Natural killer cell treated with Interleukin-12 subunit alpha and Interleukin-12 subunit beta and Interleukin-15 and Interleukin-18, amount 100 ng/mL, for 72 hours (primary cell): ENCODE measurements around the gene KRTCAP3. TPM values are rescaled to one million over a fixed set of nuclear protein-coding genes. Genes with fewer than 3 reads are reported as not detected.

Experiments used
- ATAC-seq, 2 donors: fragments of 150-1000 bp; cut with Tn5 transposase in 1 of 2; sonication (Bioruptor Pico), chemical (Tn5 transposase) in 1 of 2; 2 replicates each; pipeline ENCODE4 v1.10.0; 2021
- DNase-seq: peaks from one replicate; pipeline ENCODE4 v3.0.0; 2022; ENCODE audit warnings: low spot score
- H3K27ac Mint-ChIP-seq, 2 donors: 1 replicate in 1 of 2; 2 replicates in 1 of 2; pipeline ENCODE4 v1.8.0; 2022; ENCODE audit warnings: mixed read lengths in 2 of 2, mild to moderate bottlenecking in 1 of 2, moderate library complexity in 1 of 2
- H3K27me3 Mint-ChIP-seq, 2 donors: 1 replicate in 1 of 2; 2 replicates in 1 of 2; pipeline ENCODE4 v1.8.0; 2022; ENCODE audit warnings: mixed read lengths in 2 of 2
- H3K36me3 Mint-ChIP-seq: one replicate; pipeline ENCODE4 v1.8.0; 2022; ENCODE audit warnings: mixed read lengths
- H3K4me1 Mint-ChIP-seq, 2 donors: 1 replicate in 1 of 2; 2 replicates in 1 of 2; pipeline ENCODE4 v1.8.0; 2022; ENCODE audit warnings: low read depth in 2 of 2, mixed read lengths in 2 of 2, mild to moderate bottlenecking in 1 of 2
- H3K4me3 Mint-ChIP-seq: one replicate; pipeline ENCODE4 v1.8.0; 2022; ENCODE audit warnings: mixed read lengths
- H3K9me3 Mint-ChIP-seq: 2 replicates; pipeline ENCODE4 v1.8.0; 2022; ENCODE audit warnings: mixed read lengths
- total RNA-seq, 2 donors: library from RNA; stranded (reverse); gene quantifications; one replicate each; pipeline ENCODE4 v1.2.3, GENCODE V29; 2022

Gene KRTCAP3
- total RNA-seq, 2 donors from 2014 or later, result 2.2 to 6.1 TPM

GRCh38 chr2:27453968-27454367, 11.8 kb downstream of the KRTCAP3 start:
- no peak for DNase-seq
- H3K27ac Mint-ChIP-seq, result no peak overlapping the region
- H3K4me1 Mint-ChIP-seq, result no peaks in the 10 kb centered on the region

GRCh38 chr2:27461118-27461517, 18.9 kb downstream of the KRTCAP3 start:
- Mint-ChIP-seq H3K27ac (no peak overlapping the region), H3K27me3 (no peaks in the 10 kb centered on the region), H3K4me3 (no peak overlapping the region), H3K4me1 (no peaks in the 10 kb centered on the region), H3K36me3 (no peaks in the 10 kb centered on the region), H3K9me3 (no peaks in the 10 kb centered on the region)
- DNase-seq (no peak), ATAC-seq (no peak)

More at GRCh38 chr2:27453968-27454367, 11.8 kb downstream of the KRTCAP3 start:
- Mint-ChIP-seq H3K36me3 (no peaks in the 10 kb centered on the region), H3K27me3 (no peaks in the 10 kb centered on the region), H3K9me3 (no peaks in the 10 kb centered on the region), H3K4me3 (no peak overlapping the region)
- ATAC-seq, result no peak

GRCh38 chr2:27464443-27464842, 22.3 kb downstream of the KRTCAP3 start:
- H3K36me3 Mint-ChIP-seq, result no peaks in the 10 kb centered on the region
- no peaks in the 10 kb centered on the region for H3K27me3 Mint-ChIP-seq
- no peaks in the 10 kb centered on the region for H3K4me1 Mint-ChIP-seq
- H3K9me3 Mint-ChIP-seq, result no peaks in the 10 kb centered on the region
- DNase-seq, result no peak
- no peak overlapping the region for H3K27ac Mint-ChIP-seq
- H3K4me3 Mint-ChIP-seq, result no peak overlapping the region
- ATAC-seq, result no peak

- ATAC-seq, result no peak
- Mint-ChIP-seq H3K36me3 (peaks cover 5% of the 10 kb centered on the region), H3K9me3 (no peaks in the 10 kb centered on the region), H3K27me3 (no peaks in the 10 kb centered on the region), H3K4me1 (no peaks in the 10 kb centered on the region), H3K4me3 (no peak overlapping the region), H3K27ac (no peak overlapping the region)
- no peak for DNase-seq
These were observed 29.8 kb downstream of the KRTCAP3 start for GRCh38 chr2:27471961-27472360.

- Mint-ChIP-seq H3K27ac (no peak overlapping the region), H3K9me3 (no peaks in the 10 kb centered on the region), H3K27me3 (no peaks in the 10 kb centered on the region), H3K4me1 (peaks cover 11 to 20% of the 10 kb centered on the region in 2 donors), H3K36me3 (no peaks in the 10 kb centered on the region), H3K4me3 (no peak overlapping the region)
- DNase-seq (no peak), ATAC-seq (no peak)
These were observed 43.3 kb downstream of the KRTCAP3 start for GRCh38 chr2:27485496-27485895.

- peaks cover 19 to 20% of the 10 kb centered on the region in 2 donors for H3K4me1 Mint-ChIP-seq
- no peak for DNase-seq
These were observed 46.9 kb downstream of the KRTCAP3 start for GRCh38 chr2:27489118-27489497.

GRCh38 chr2:27489498-27490397, 47.6 kb downstream of the KRTCAP3 start, which contains the start of gene IFT172:
Gene IFT172 (minus strand): TSS chr2:27489743. CDS start chr2:27489653, 90 bp downstream.
- Mint-ChIP-seq H3K27me3 (peaks cover 11 to 15% of the 10 kb centered on the region in 2 donors), H3K36me3 (no peaks in the 10 kb centered on the region), H3K9me3 (no peaks in the 10 kb centered on the region), H3K4me1 (peaks cover 19 to 20% of the 10 kb centered on the region in 2 donors), H3K4me3 (peak within 1 kb of the TSS; percentile 96), H3K27ac (peak within 1 kb of the TSS; percentile 73 to 86)
- DNase-seq (peak; percentile 99), ATAC-seq (peak; percentile 97 to 98)

More at GRCh38 chr2:27489118-27489497, 46.9 kb downstream of the KRTCAP3 start:
- ATAC-seq, result no peak
- Mint-ChIP-seq H3K9me3 (no peaks in the 10 kb centered on the region), H3K27ac (peak overlapping the region; percentile 73 to 86), H3K27me3 (peaks cover 11 to 14% of the 10 kb centered on the region in 2 donors), H3K4me3 (peak overlapping the region; percentile 96), H3K36me3 (no peaks in the 10 kb centered on the region)

- DNase-seq, result no peak
- peaks cover 27 to 31% of the 10 kb centered on the region in 2 donors for H3K4me1 Mint-ChIP-seq
- H3K27ac Mint-ChIP-seq, result no peak overlapping the region
- H3K27me3 Mint-ChIP-seq, result peaks cover 34 to 36% of the 10 kb centered on the region in 2 donors
- ATAC-seq, result no peak
- H3K36me3 Mint-ChIP-seq, result peaks cover 6% of the 10 kb centered on the region
- H3K4me3 Mint-ChIP-seq, result no peak overlapping the region
- no peaks in the 10 kb centered on the region for H3K9me3 Mint-ChIP-seq
These were observed 50.4 kb downstream of the KRTCAP3 start for GRCh38 chr2:27492557-27492956.

GRCh38 chr2:27493948-27494283, 51.7 kb downstream of the KRTCAP3 start:
- peaks cover 6% of the 10 kb centered on the region for H3K36me3 Mint-ChIP-seq
- DNase-seq, result no peak
- H3K27me3 Mint-ChIP-seq, result peaks cover 41 to 47% of the 10 kb centered on the region in 2 donors
- H3K9me3 Mint-ChIP-seq, result no peaks in the 10 kb centered on the region
- peaks cover 25 to 27% of the 10 kb centered on the region in 2 donors for H3K4me1 Mint-ChIP-seq
- H3K27ac Mint-ChIP-seq, result no peak overlapping the region
- no peak for ATAC-seq
- peak overlapping the region; percentile 17 for H3K4me3 Mint-ChIP-seq

Other genes starting within 250 kb of the KRTCAP3 start
- gene ATRAID, start 230.3 kb upstream of the KRTCAP3 start, total RNA-seq, result 10 to 100 TPM; 59.3 to 59.9 TPM
- 100 to 1,000 TPM in 1 of 2 donors, 10 to 100 TPM in 1; 40.7 to 123 TPM for gene SLC5A6, start 230.1 kb upstream of the KRTCAP3 start, total RNA-seq
- 100 to 1,000 TPM in 1 of 2 donors, 10 to 100 TPM in 1; 50.6 to 175 TPM for gene CAD, start 225.0 kb upstream of the KRTCAP3 start, total RNA-seq
- gene SLC30A3, start 179.3 kb upstream of the KRTCAP3 start, total RNA-seq, result not detected
- gene DNAJC5G, start 166.9 kb upstream of the KRTCAP3 start, total RNA-seq, result not detected
- gene TRIM54, start 160.0 kb upstream of the KRTCAP3 start, total RNA-seq, result under 1 TPM; 0.28 to 0.33 TPM
- gene UCN, start 133.9 kb upstream of the KRTCAP3 start, total RNA-seq, result 1 to 10 TPM; 1.3 TPM
- 10 to 100 TPM; 92.4 to 96.1 TPM for gene MPV17, start 119.3 kb upstream of the KRTCAP3 start, total RNA-seq
- gene GTF3C2, start 85.6 kb upstream of the KRTCAP3 start, total RNA-seq, result 100 to 1,000 TPM in 1 of 2 donors, 10 to 100 TPM in 1; 85.4 to 107 TPM
- 10 to 100 TPM; 49.5 to 52.0 TPM for gene EIF2B4, start 72.0 kb upstream of the KRTCAP3 start, total RNA-seq
- gene SNX17, start 71.8 kb upstream of the KRTCAP3 start, total RNA-seq, result 100 to 1,000 TPM; 100 to 113 TPM
- 10 to 100 TPM; 21.8 to 23.6 TPM for gene ZNF513, start 61.6 kb upstream of the KRTCAP3 start, total RNA-seq
- gene PPM1G, start 32.8 kb upstream of the KRTCAP3 start, total RNA-seq, result 100 to 1,000 TPM; 110 to 158 TPM
- 100 to 1,000 TPM in 1 of 2 donors, 10 to 100 TPM in 1; 66.0 to 117 TPM for gene NRBP1, start 13.8 kb upstream of the KRTCAP3 start, total RNA-seq
- 10 to 100 TPM; 11.1 to 17.4 TPM for gene IFT172, start 47.4 kb downstream of the KRTCAP3 start, total RNA-seq
- not detected for gene FNDC4, start 52.8 kb downstream of the KRTCAP3 start, total RNA-seq
- not detected for gene GCKR, start 54.5 kb downstream of the KRTCAP3 start, total RNA-seq
- 10 to 100 TPM; 10.1 to 24.0 TPM for gene ZNF512, start 140.7 kb downstream of the KRTCAP3 start, total RNA-seq
- gene CCDC121, start 186.6 kb downstream of the KRTCAP3 start, total RNA-seq, result under 1 TPM in 1 of 2 donors, not detected in 1; 0.36 TPM
- 10 to 100 TPM; 32.7 to 36.9 TPM for gene GPN1, start 186.7 kb downstream of the KRTCAP3 start, total RNA-seq
- 10 to 100 TPM; 32.9 to 41.9 TPM for gene SUPT7L, start 221.2 kb downstream of the KRTCAP3 start, total RNA-seq
- gene SLC4A1AP, start 221.5 kb downstream of the KRTCAP3 start, total RNA-seq, result 10 to 100 TPM; 31.1 to 33.3 TPM